Measurements from ENCODE around the gene PIWIL4.

PIWIL4 gene

DNA sequence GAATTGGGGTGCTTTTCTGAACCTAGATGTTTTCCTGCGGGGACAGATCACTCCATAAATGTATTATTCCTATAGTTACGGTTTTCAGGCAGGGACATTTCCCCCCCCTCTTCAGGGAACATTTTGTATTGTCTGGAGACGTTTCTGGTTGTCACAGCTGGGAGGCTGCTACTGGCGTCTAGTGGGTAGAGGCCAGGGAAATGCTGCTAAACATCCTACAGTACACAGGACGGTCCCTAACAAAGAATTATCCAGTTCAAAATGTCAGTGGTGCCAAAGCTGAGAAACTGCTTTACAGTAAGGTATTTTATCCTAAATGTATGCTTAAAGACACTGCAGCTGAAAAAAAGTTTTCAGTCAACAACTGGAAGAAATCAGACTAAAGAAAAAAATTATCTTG lies 19.4 kb downstream of the PIWIL4 start:
- no peak for DNase-seq (ENCODE audit: extremely low read depth, insufficient read length)
- Histone ChIP-seq H3K36me3 (ENCODE audit: control insufficient read depth, insufficient read depth, low read length) (no peaks in the 10 kb centered on the region), H3K27me3 (replicated peaks; ENCODE audit: control insufficient read depth, insufficient read depth, low read length) (no peaks in the 10 kb centered on the region), H3K4me3 (replicated peaks; ENCODE audit: low read depth, low read length) (no peak overlapping the region)
- TF ChIP-seq, protein P1, sequence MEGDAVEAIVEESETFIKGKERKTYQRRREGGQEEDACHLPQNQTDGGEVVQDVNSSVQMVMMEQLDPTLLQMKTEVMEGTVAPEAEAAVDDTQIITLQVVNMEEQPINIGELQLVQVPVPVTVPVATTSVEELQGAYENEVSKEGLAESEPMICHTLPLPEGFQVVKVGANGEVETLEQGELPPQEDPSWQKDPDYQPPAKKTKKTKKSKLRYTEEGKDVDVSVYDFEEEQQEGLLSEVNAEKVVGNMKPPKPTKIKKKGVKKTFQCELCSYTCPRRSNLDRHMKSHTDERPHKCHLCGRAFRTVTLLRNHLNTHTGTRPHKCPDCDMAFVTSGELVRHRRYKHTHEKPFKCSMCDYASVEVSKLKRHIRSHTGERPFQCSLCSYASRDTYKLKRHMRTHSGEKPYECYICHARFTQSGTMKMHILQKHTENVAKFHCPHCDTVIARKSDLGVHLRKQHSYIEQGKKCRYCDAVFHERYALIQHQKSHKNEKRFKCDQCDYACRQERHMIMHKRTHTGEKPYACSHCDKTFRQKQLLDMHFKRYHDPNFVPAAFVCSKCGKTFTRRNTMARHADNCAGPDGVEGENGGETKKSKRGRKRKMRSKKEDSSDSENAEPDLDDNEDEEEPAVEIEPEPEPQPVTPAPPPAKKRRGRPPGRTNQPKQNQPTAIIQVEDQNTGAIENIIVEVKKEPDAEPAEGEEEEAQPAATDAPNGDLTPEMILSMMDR (IDR thresholded peaks at IDR 0.05; ENCODE audit: insufficient read depth, low read length, poor library complexity, severe bottlenecking): no peak

DNA sequence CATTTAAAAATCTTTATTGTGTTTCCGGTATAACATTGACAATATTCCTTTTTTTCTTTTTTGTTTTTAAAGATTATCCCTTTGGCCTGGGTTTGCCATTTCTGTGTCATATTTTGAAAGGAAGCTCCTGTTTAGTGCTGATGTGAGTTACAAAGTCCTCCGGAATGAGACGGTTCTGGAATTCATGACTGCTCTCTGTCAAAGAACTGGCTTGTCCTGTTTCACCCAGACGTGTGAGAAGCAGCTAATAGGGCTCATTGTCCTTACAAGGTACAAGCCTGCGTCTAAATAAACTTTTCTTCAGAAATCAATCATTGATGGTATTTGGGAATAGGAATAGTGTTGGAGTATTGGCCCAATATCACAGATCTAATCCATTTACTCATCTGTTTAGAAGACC lies 19.8 kb downstream of the PIWIL4 start:
- H3K36me3 ChIP-seq (ENCODE audit: control insufficient read depth, insufficient read depth, low read length): no peaks in the 10 kb centered on the region
- no peak for DNase-seq (ENCODE audit: extremely low read depth, insufficient read length)
- H3K27me3 ChIP-seq (replicated peaks; ENCODE audit: control insufficient read depth, insufficient read depth, low read length): no peaks in the 10 kb centered on the region
- H3K4me3 ChIP-seq (replicated peaks; ENCODE audit: low read depth, low read length): no peak overlapping the region
- TF ChIP-seq, protein P1 (IDR thresholded peaks at IDR 0.05; ENCODE audit: insufficient read depth, low read length, poor library complexity, severe bottlenecking): no peak

DNA sequence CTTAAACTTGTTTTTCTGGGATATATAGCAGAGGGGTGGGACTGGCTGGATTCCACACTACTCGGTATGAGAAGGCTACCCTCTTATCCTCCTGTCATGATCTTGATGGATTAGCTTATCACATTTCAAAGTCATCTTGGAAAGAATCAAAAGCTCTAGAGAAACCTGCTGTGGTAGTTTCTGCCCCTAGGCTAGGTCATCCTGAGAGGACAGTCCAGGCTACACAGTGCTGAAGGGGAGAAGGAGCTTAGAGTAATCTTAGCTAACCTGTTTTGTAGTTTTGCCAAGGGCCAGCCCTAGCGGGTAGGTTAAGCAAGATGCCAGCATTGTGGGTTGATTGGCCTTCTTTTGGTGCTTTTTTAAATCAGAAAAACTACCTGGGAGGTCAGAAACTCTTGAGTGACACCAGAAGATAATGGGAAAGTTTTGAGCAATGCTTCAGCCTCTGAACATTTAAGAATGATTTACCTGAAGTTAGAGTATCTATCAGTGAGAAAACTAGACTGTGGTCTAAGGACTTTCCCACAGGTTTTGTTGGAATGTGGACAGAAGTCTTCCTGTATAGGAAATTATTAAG lies 21.3 kb downstream of the PIWIL4 start:
- no peaks in the 10 kb centered on the region for H3K27me3 ChIP-seq (replicated peaks; ENCODE audit: control insufficient read depth, insufficient read depth, low read length)
- DNase-seq (ENCODE audit: extremely low read depth, insufficient read length): no peak
- TF ChIP-seq, protein P1 (IDR thresholded peaks at IDR 0.05; ENCODE audit: insufficient read depth, low read length, poor library complexity, severe bottlenecking): no peak
- H3K36me3 ChIP-seq (ENCODE audit: control insufficient read depth, insufficient read depth, low read length): no peaks in the 10 kb centered on the region
- H3K4me3 ChIP-seq (replicated peaks; ENCODE audit: low read depth, low read length): no peak overlapping the region

DNA sequence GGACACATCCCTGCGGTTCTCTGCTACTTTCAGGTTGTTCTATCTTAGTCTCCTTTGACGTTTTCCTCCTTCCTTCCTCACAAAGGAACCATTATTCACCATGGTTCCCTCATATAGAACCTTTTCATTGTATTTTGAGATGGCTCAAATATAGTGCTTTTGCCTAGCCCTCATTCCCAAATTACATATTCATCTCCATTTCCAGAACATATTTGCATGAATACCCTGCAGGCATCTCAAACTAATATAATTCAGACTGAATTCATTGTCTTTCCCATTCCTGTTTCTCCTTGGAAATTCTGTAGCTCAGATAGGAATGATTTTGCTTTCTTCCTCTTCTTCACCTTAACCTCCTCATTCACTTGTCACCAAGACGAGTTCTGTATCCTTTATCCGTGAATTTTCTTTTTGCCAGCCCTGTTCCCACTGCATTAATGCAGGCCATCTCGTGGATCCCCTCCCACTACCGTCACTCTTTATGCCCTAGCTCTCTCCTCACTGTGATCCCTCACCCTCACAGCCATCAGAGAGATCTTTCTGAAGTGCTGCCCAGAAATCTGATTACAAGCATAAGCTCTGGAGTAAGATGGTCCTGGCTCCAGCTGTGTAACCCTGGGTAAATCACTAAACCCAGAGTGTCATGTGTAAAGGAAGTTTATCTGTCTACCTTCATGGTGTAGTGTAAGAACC lies 23.3 kb downstream of the PIWIL4 start:
- no peaks in the 10 kb centered on the region for H3K36me3 ChIP-seq (ENCODE audit: control insufficient read depth, insufficient read depth, low read length)
- no peak for DNase-seq (ENCODE audit: extremely low read depth, insufficient read length)

DNA sequence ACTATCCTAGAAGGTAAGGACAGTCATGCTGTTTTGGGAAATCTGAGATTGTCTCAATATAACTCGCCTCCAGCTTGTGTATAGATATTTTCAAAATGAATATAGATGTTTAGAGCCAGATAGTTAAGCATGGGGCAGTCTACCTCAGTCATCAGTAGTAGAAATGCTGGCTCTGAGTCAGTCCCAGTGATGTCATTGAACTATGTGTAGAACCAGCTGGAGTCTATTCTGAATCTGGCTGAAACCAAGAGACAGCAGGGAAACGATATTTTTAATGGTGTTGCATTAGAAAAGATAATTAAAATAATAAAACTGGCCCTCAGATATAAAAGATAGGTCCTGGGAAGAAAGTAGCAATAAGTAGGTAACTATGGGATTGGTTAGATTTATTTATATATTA lies 25.9 kb downstream of the PIWIL4 start:
- TF ChIP-seq, protein P1 (IDR thresholded peaks at IDR 0.05; ENCODE audit: insufficient read depth, low read length, poor library complexity, severe bottlenecking): no peak

More for the DNA sequence above, 23.3 kb downstream of the PIWIL4 start:
- H3K4me3 ChIP-seq (replicated peaks; ENCODE audit: low read depth, low read length): no peak overlapping the region
- no peaks in the 10 kb centered on the region for H3K27me3 ChIP-seq (replicated peaks; ENCODE audit: control insufficient read depth, insufficient read depth, low read length)
- TF ChIP-seq, protein P1 (IDR thresholded peaks at IDR 0.05; ENCODE audit: insufficient read depth, low read length, poor library complexity, severe bottlenecking): no peak

More for the DNA sequence above, 25.9 kb downstream of the PIWIL4 start:
- H3K4me3 ChIP-seq (replicated peaks; ENCODE audit: low read depth, low read length): no peak overlapping the region
- H3K36me3 ChIP-seq (ENCODE audit: control insufficient read depth, insufficient read depth, low read length): no peaks in the 10 kb centered on the region
- peak; percentile 24 for DNase-seq (ENCODE audit: extremely low read depth, insufficient read length)
- H3K27me3 ChIP-seq (replicated peaks; ENCODE audit: control insufficient read depth, insufficient read depth, low read length): no peaks in the 10 kb centered on the region

Measured in GM06990 (cell line).